ENCODE results near the gene EVI5.

DNA sequence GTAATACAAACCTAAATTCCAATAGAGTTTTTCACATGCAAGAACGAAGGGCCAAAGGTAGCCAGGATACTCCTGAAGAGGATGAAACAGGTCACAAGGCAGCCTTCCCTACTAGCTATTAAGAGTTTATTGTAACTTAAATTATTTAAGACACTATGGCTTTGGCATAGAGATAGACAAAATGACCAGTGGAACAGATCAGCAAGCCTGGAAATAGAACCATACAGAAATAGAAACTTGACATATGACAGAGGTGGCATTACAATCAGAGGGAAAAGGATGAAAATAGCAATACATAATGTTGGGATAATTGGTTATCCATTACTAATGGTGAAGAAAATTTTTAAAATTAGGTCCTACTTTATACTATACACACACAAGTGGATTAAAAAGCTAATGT lies 314.7 kb downstream of the EVI5 start:
- TF ChIP-seq EZH2 (IDR thresholded peaks at IDR 0.05; ENCODE audit: insufficient read depth, poor library complexity, severe bottlenecking): no peak
- TF ChIP-seq EZH2phosphoT487 (IDR thresholded peaks at IDR 0.05; ENCODE audit: insufficient read depth, low read depth): no peak

All from GM23248 (cell line).